Type B pancreatic cell (in vitro differentiated cells): Measurements from ENCODE around the gene XIRP1. TPM values are rescaled to one million over a fixed set of nuclear protein-coding genes. Genes with fewer than 3 reads are reported as not detected.

Source experiments
- DNase-seq: peaks from one replicate; pipeline ENCODE4 v3.0.0; 2021; ENCODE audit warnings: mixed read lengths; ENCODE audit not compliant: unreplicated experiment; ENCODE audit errors: extremely low spot score
- H3K27ac Mint-ChIP-seq: 2 replicates; pipeline ENCODE4 v1.8.0; 2021; ENCODE audit warnings: mild to moderate bottlenecking, mixed read lengths
- H3K27me3 Mint-ChIP-seq: 2 replicates; pipeline ENCODE4 v1.8.0; 2021; ENCODE audit warnings: mixed read lengths
- H3K36me3 Mint-ChIP-seq: 2 replicates; pipeline ENCODE4 v1.8.0; 2021; ENCODE audit warnings: mixed read lengths
- H3K4me1 Mint-ChIP-seq: one replicate; pipeline ENCODE4 v1.8.0; 2021; ENCODE audit warnings: mixed read lengths; ENCODE audit not compliant: unreplicated experiment
- H3K4me3 Mint-ChIP-seq: 2 replicates; pipeline ENCODE4 v1.8.0; 2021; ENCODE audit warnings: mild to moderate bottlenecking, mixed read lengths
- H3K9me3 Mint-ChIP-seq: 2 replicates; pipeline ENCODE4 v1.8.0; 2021; ENCODE audit warnings: mixed read lengths
- total RNA-seq: library from RNA; stranded (reverse); gene quantifications from 2 replicates; pipeline ENCODE4 v1.2.1, GENCODE V29; 2021; ENCODE audit warnings: low replicate concordance
- TF ChIP-seq, protein P1 (sequence below): fragments of 200-600 bp; sonication (generic); conservative IDR thresholded peaks from 2 replicates; pipeline ENCODE4 v1.5.0; 2021; ENCODE audit warnings: antibody characterized with exemption, mild to moderate bottlenecking

The XIRP1 gene
- total RNA-seq, 1 donor from 2014 or later: 0.12 TPM

GRCh38 chr3:39184968-39185285 lies 7.5 kb downstream of the XIRP1 start:
- TF ChIP-seq, protein P1, sequence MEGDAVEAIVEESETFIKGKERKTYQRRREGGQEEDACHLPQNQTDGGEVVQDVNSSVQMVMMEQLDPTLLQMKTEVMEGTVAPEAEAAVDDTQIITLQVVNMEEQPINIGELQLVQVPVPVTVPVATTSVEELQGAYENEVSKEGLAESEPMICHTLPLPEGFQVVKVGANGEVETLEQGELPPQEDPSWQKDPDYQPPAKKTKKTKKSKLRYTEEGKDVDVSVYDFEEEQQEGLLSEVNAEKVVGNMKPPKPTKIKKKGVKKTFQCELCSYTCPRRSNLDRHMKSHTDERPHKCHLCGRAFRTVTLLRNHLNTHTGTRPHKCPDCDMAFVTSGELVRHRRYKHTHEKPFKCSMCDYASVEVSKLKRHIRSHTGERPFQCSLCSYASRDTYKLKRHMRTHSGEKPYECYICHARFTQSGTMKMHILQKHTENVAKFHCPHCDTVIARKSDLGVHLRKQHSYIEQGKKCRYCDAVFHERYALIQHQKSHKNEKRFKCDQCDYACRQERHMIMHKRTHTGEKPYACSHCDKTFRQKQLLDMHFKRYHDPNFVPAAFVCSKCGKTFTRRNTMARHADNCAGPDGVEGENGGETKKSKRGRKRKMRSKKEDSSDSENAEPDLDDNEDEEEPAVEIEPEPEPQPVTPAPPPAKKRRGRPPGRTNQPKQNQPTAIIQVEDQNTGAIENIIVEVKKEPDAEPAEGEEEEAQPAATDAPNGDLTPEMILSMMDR: no peak
- Mint-ChIP-seq H3K27ac (no peak overlapping the region), H3K9me3 (no peaks in the 10 kb centered on the region), H3K4me3 (no peak overlapping the region), H3K36me3 (no peaks in the 10 kb centered on the region), H3K4me1 (peaks cover 20% of the 10 kb centered on the region), H3K27me3 (peaks cover 6% of the 10 kb centered on the region)
- no peak for DNase-seq

- Mint-ChIP-seq H3K4me1 (peaks cover 22% of the 10 kb centered on the region), H3K36me3 (no peaks in the 10 kb centered on the region), H3K4me3 (no peak overlapping the region), H3K27me3 (peaks cover 2% of the 10 kb centered on the region), H3K27ac (no peak overlapping the region), H3K9me3 (no peaks in the 10 kb centered on the region)
- TF ChIP-seq, protein P1: no peak
- no peak for DNase-seq
Observed at GRCh38 chr3:39184081-39184967, 8.1 kb downstream of the XIRP1 start.

GRCh38 chr3:39183211-39184080 lies 8.9 kb downstream of the XIRP1 start:
- Mint-ChIP-seq H3K9me3 (no peaks in the 10 kb centered on the region), H3K4me3 (no peak overlapping the region), H3K4me1 (peaks cover 28% of the 10 kb centered on the region), H3K27ac (no peak overlapping the region), H3K27me3 (peaks cover 2% of the 10 kb centered on the region), H3K36me3 (no peaks in the 10 kb centered on the region)
- TF ChIP-seq, protein P1: no peak
- DNase-seq: no peak

DNA sequence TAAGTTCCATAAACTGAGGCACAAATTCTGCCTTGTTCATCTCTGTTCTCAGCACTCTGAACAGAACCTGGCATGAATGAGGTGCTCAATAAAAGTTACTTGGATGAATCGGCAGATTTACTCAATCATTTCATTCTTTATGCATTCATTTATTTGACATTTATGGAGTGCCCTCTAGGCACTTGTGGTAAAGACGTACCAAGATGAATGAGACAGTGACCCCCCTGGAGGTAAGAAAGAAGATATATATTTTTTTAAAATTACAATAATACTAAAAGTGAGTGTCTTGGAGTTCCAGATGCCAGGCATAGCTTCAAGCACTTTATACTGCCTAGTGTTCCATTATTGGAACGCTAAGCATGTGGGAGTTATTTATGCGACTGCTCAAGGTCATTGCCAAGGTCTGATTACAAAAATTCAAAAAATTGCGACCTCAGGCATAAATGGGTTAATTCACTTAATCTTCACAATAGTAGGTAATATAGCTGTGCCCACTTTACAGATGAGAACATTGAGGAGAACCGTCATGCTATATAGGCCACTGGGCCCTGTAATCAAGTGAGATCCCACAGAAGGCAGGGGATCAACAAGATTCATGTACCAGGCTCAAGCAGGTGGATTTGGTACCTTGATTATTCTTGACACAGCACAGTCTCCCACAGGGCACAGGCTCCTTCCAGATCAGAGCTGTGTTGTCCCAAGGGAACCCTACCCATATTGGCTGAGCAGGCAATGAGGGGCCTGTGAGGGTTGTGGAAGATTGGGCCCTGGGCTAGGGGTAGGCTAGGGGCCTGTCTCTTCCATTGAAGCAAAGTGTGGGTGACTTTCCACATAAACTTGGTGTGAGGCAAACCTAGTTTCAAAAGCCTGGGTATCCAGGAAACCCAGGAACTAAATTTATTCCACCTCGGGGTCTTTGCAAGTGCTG lies 10.7 kb downstream of the XIRP1 start:
- Mint-ChIP-seq H3K9me3 (no peaks in the 10 kb centered on the region), H3K27me3 (peaks cover 2% of the 10 kb centered on the region), H3K4me1 (peaks cover 39% of the 10 kb centered on the region), H3K4me3 (peak overlapping the region; percentile 79), H3K36me3 (no peaks in the 10 kb centered on the region), H3K27ac (peak overlapping the region; percentile 50)
- no peak for DNase-seq
- TF ChIP-seq, protein P1: no peak
